HG02973 (cell line): ENCODE measurements around the gene RMND5A.
"Not testable (repeated sequence)": the region's sequence is repeated elsewhere in the genome, so short reads cannot be mapped to it uniquely, and the experiment has no call there.

Experiments used
- ATAC-seq: cut with Tn5 transposase; IDR thresholded peaks from one replicate; pipeline ENCODE4 v1.9.1; 2021; ENCODE audit warnings: moderate library complexity; ENCODE audit not compliant: unreplicated experiment

The RMND5A gene

DNA sequence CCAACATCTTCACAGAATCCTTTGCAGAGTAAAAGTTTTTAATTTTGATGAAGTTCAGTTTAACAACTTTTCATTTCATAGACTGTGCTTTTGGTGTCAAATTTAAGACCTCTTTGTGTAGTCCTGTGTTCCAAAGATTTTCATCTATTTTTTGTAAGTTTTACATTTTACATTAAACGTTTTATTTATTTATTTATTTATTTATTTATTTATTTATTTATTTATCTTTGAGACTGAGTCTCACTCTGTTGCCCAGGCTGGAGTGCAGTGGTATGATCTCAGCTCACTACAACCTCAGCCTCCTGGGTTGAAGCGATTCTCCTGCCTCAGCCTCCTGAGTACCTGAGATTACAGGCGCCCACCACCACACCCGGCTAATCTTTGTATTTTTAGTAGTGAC, 12.0 kb upstream of the RMND5A start:
- not testable (repeated sequence) for ATAC-seq

DNA sequence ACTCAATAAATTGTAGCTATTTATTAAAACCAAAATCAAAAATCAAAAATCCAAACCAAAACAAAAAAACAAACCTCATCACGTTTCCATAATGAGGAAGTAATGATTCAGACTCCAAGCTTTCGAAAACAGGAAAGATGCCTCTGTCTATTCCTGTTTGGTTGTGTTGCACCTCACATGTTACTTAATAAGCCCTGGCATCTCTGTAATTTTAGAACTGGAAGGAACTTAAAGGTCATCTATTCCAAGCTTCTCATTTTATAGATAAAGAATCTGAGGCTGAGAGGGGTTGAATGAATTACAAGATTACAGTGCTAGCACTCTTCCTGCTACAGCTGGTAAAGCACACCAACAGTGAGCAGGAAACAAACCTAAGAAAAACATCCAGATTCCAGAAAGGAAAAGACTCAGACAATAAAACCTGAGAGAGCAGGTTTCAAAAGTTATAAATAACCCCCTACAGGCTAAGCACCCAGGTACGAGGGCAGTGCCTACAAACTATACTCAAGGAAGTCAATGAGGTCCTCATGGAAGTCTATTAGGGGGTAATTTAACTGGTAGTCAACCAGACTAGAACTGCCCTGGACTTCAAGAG, 5.4 kb upstream of the RMND5A start:
- not testable (repeated sequence) for ATAC-seq

DNA sequence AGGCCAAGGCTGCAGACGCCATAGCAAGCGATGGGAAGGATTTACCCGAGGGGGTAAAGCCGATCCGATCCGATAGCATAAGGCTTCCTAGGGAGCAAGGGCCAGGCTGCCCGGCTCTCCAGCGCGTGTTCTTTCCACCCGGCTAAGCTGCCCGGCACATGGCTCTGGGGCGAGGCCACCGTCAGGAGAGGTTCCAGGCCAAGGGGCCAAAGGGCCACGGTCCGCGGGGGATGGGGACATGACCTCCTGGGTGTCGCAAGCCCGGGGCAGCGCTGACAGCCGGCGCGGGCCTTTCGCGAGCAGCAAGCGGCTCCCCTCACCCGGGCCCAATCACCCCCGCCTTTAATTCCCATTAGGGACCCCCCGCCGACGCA, 841 bp upstream of the RMND5A start:
- not testable (repeated sequence) for ATAC-seq

DNA sequence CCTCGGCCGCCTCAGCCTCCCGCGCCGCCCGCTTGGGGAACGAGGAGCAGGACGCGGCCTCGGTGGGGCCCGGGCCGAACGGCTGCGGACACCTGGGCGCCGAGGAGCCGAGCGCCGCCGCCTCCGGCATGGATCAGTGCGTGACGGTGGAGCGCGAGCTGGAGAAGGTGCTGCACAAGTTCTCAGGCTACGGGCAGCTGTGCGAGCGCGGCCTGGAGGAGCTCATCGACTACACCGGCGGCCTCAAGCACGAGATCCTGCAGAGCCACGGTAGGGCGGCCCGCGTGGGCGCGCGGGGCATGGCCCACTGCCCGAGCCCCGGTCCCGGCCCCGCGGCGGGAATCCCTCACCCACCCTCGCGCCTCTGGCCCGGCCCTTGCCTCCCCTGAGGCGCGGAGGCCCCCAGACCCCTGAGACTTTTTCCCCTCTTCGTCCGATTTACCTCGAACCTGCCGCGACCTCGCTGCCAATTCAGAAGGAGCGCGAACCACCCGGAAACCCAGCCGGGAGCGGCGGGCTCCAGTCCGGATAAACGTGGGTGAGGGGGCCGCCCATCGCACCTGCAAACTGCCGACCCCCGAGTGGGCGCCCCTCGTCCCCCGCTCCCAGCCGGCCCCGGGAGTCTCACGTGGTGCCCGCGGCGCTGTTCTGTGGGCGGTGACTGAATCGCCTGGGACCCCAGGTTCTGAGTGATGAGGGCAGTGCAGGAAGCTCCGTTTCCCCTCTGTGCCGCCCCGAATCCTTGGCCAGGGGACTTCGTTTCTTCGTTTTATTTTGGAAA, 639 bp downstream of the RMND5A start:
- ATAC-seq: peak; percentile 30

DNA sequence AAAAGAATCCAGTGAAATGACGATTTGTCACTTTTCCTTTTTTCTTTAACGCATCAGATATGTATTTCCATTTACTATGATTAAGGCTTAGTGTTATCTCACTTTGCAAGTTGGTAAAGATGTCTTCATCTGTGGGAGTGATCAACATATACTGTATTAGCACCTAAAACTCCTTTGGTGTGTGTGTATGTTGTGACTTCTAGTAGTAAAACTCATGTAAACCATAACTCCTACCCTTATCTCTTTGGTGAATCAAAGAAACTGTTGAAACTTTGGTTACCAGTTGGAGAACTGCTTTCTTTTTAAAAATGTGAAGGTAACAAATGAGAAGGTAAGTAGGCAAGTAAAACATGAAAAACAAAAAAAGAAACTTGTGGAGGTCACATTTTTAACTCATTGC, 5.6 kb downstream of the RMND5A start:
- ATAC-seq: not testable (repeated sequence)

DNA sequence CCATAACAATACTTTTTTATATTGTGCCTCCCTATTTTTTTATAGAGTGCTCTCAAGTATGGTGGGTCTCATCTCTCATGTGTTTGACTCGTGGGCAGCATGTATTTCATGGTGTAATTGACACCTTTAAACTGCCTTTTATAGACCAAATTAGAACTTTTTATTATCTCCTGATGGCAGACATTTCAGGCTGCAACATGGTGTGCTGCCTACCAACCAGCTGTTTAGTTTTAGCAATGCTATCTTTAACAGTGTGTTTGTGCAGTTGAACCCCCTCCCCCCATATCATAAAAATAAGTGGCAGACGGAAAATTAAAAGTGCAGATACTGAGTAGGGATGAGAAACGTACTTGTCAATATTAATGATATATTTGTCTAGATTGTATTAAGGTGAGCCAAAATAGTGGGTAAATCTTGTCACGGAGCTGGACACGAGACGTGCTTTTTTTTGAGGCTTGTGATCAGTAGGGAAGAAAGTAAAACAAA, 12.0 kb downstream of the RMND5A start:
- not testable (repeated sequence) for ATAC-seq

DNA sequence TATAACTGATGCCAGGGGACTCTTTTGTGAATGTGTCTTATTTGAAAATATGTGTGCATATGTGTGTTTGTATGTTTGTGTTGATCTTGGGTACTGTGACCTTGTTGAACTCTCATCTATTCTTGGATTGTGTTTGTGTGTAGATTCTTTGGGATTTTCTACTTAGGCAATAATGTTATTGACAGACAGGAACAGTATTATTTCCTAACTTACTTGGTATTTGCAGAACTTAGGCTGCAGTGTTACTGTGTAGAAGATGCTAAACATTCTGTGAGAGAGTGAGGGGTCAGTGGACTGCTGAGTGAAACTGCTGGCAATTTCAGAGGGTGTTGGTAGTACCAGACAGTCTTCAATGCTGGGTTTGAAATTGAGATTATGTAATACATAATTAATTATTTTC, 12.7 kb downstream of the RMND5A start:
- ATAC-seq: not testable (repeated sequence)

DNA sequence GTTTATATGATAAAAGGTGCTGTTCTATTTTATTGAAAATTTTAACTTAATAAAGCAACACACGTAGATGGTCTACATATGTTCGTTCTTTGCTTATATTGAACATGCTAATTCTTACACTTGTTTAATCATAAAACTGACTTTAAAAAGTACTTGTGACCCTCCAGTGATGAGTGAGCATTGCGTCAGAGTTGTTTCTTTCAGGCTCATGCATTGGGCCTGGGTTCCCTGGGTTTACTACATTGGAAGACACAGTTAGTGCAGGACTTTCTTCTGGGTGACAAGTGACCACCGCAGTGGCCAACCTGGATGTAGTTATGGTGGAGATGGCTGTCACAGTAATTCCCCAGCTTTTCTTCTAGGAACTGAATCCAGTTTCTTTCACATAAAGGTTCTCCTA, 13.4 kb downstream of the RMND5A start:
- not testable (repeated sequence) for ATAC-seq

DNA sequence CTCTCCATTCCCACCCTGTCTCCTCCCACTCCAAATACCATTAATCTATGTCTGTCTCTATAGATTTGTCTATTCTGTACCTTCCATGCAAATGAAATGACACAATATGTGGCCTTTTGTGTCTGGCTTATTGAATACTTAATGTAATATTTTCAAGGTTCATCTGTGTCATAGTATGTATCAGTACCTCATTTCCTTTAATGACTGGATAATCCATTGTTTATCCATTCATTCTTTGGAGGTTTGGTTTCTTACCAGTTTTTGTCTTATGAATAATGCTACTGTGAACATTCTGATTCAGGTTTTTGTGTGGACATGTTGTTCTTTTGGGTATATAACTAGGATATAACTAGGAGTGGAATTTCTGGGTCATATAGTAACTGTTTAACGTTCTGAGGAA, 14.8 kb downstream of the RMND5A start:
- not testable (repeated sequence) for ATAC-seq

DNA sequence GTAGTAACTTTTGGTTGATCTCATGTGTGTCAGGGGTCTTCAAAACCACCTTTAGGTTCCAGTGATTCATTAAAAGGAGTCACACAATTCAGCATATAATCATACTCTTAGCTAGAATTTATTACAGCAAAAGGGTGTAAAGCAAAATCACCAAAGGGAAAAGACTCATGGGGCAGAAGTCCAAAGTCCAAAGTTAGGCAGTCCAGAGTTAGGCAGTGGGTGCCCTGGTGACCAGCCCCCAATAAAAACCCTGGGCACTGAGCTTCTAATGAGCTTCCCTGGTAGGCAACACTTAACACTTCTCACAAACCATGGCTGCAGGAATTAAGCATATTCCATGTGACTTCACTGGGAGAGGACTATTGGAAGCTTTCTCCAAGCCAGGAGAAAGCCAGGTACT, 19.4 kb downstream of the RMND5A start:
- not testable (repeated sequence) for ATAC-seq

DNA sequence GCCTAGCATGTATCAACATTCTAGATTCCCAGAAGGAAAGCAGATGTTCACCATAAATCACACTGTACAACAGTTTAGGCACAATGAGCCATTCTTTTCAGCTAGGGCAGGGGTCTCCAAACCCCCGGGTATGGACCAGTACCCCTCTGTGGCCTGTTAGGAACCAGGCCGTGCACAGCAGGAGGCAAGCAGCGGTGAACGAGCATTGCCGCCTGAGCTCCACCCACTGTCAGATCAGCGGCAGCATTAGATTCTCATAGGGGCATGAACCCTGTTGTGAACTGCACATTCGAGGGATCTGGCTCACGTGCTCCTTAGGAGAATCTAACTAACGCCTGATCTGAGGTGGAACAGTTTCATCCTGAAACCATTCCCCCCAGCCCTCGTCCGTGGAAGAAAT, 19.8 kb downstream of the RMND5A start:
- ATAC-seq: not testable (repeated sequence)

DNA sequence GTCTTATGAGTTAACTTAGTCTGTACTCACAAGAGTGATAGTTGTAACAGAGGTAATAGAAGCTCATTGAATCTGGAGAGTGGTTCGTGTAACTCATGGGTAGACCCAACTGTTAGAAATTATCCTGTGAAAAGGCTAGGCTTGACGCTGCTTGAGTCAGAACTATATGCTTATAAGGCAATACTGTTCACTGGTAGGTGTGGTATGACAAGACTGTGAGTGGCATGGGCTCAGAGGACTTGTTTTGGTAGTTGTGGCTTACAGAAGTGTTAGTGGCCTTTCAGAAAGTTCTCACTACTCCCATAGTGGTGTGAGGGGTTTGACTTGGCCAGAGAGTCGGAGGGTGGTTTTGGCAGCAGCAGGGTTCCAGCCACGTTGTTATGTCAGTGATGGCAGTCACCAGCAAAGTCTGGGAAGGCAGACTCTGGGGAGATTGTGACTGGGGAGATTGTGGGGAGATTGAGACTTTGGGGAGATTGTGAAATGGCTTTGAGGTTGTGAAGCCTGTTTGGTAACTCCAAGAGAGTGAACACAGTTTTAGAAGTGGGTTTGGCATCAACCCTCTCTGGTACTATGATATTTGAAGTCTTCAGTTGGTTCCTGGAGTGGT, 21.9 kb downstream of the RMND5A start:
- not testable (repeated sequence) for ATAC-seq

DNA sequence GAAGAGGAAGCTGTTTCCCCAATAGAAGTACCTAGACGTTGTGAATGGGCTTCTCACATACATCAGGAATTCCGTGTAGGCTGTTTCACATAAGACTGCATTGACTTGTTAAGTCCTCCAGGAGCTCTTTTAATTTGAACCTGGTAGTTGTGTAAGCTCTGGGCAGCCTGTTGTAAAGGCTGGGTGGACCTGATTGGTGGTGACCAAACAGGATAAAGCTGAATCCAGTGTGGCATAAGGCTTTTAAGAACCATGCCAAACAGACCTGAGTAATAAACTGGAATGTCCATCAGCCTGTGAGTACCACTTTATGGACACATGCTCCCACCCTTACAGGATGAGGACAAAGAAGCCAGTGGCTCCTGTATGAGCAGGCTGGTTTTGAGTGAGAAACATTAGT, 24.1 kb downstream of the RMND5A start:
- no peak for ATAC-seq

DNA sequence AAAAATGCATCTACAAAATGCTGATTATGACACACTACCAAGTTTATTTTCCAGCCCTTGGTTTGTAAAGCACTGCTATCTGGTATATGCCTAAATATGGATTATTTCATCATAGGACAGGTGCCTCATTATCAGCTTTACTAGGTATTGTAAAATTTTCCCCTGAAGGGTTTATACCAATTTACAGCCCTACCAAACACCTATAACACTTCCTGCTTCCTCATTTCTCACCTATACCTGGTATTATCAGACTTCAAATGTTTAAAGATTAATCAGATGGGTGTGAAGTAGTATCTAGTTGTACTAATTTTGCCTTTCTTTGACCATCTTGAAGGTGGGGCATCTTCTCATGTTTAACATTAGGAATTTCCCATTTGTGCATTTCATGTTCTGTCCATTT, 26.8 kb downstream of the RMND5A start:
- no peak for ATAC-seq

DNA sequence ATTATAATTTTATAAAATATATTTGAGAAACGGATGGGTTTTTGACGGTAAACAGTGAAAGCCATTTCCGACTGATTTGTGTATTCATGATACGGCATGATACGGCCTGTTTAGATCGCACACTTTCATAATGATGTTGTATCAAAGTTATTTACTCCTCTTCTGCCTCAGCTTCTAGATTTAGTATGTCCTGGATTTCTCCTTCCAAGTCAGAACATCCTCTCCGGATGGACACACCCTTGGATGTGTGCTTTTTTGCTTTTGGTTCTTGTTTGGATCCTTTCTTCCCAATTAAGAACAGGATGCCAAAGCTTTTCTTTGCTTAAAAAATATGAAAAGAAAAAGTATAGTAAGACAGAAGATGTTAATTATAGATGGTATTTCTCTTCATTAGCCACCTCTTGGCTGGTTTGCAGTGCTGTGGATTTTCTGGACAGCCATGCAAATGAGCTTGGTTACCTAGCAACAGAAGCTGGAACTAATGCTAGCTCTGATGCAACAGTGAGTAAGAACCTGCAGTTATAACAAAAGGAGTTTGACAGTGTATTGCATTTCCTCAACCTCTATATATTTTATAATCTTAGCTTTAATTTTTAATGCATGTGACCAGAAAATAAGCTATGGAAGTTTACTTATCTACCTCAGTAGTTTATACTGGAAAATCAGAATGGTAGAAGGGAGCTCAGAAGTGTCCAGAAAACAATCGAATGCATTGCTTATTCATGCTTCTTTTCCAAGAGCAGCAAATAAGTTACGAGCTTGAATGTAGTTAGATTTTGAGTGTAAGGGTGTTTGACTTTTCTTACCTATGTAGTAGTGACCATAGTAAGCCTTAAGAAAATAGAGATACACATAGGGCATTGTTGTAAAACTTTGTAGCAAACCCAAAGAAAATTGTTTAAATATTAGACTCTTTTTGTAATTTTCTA, 27.9 kb downstream of the RMND5A start:
- peak; percentile 81 for ATAC-seq

DNA sequence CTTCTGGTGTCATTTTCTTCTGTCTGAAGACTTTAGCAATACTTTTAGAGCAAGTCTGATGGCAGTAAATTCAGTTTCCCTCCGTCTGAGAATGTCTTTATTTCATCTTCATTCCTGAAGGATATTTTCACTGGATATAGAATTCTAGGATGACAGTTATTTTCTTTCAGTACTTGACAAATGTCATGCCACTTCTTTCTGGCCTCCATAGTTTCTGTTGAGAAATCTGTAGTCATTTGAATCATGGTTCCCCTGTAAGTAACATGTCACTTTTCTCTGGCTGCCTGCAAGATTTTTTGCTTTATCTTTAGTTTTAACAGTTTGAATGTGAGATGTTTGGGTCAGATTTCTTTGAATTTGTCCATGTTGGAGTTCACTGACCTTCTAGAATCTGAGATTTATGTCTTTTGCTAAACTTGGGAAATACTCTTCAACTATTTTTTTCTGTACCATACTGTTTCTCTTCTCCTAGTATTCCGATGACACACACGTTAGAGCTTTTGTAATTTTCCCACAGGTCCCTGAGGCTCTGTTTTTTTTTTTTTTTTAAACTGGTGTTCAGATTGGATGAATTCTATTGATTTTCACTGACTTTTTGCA, 30.2 kb downstream of the RMND5A start:
- no peak for ATAC-seq

DNA sequence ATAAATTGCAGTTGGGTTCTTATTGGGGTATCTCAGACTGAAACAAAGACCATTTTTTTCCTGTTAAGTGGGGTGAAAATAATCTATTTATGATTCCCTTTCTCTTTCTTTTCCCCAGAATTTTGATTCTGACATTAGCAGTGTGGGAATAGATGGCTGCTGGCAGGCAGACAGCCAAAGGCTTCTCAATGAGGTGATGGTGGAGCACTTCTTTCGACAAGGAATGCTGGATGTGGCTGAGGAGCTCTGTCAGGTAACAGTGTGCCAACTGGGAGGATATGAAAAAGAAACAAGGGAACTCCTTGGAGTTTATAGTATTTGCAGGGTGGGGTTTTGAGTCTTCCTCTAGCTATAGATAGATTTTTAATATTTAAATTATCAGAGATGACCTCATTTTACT, 31.7 kb downstream of the RMND5A start:
- ATAC-seq: no peak

DNA sequence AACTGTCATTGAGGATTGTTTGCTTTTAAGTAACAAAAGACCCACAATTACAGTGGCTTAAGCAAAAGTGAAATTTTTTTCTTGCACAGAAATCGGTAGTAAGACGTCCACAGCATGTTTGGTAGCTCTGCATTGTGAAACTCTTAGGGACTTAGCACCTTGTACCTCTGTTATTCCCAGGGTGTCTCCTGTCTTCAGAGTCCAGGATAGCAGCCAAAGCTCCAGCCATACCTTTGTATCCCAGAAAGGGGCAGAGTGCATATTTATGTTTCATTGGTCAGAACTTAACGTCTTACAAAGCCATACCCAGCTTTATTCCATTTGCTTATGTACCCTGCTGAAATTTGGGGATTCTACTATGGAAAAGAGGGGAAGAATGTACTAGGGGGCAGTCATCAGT, 32.8 kb downstream of the RMND5A start:
- ATAC-seq: no peak

DNA sequence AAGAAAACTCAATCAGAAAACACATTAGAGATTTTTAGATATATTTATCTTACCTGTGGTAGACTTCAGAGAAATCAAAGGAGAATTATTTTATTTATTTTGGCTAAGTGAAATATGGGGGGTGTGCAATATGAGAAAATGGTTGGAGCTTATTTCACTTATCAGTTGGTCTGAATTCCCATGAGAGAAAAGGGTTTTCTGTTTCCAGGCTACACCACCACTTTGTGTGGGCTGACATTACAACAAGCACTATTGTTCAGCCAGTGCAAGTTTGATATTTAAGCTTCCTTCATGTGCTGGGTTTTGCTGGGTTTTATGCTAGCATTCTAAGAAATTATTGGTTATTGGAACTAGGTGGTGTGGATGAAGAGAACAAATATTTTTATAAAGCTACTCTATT, 33.5 kb downstream of the RMND5A start:
- ATAC-seq: no peak

DNA sequence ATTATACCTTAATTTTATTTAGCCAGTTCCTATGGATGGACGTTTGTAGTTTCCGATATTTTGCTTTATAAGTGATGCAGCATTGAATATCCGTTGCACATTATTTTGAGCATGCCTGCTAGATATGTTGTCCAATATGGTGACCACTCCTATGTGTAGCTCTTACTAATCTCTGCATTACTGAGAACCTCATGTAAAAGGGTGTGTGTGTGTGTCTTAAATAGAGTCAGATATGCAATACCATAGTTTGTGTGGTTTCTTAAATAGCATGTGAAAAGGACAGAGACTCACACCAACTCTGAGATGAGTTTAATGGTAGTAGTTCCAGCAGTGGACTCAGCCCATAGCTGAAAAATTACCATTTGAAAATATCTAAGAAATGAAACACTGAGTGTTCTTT, 38.3 kb downstream of the RMND5A start:
- no peak for ATAC-seq

DNA sequence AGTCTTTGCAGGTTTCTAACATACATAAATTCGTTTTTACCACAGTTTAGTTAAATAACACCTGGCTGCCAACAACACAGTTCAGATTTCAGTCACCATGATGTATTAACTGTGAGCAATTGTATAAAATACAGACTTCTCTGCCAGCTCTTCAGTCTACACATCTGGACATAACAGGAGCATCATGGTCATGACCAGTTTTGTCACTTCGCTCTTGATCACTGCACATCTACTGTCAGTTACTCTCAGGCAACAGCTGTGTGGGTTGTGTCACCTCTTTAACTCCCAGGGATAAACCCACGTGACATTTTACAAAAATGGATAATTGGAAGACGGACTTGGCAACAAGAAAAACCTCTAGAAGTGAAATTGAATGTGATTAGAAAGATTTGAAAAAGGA, 40.3 kb downstream of the RMND5A start:
- no peak for ATAC-seq
